DMS53 treated with DMSO at 0.1 percent for 48 hours (cell line): ENCODE measurements around the gene MTA1.

Experiments used
- DNase-seq: peaks from one replicate; lab custom pipeline; 2025; ENCODE audit not compliant: unreplicated experiment; lab: John Stamatoyannopoulos, UW

Gene MTA1

DNA sequence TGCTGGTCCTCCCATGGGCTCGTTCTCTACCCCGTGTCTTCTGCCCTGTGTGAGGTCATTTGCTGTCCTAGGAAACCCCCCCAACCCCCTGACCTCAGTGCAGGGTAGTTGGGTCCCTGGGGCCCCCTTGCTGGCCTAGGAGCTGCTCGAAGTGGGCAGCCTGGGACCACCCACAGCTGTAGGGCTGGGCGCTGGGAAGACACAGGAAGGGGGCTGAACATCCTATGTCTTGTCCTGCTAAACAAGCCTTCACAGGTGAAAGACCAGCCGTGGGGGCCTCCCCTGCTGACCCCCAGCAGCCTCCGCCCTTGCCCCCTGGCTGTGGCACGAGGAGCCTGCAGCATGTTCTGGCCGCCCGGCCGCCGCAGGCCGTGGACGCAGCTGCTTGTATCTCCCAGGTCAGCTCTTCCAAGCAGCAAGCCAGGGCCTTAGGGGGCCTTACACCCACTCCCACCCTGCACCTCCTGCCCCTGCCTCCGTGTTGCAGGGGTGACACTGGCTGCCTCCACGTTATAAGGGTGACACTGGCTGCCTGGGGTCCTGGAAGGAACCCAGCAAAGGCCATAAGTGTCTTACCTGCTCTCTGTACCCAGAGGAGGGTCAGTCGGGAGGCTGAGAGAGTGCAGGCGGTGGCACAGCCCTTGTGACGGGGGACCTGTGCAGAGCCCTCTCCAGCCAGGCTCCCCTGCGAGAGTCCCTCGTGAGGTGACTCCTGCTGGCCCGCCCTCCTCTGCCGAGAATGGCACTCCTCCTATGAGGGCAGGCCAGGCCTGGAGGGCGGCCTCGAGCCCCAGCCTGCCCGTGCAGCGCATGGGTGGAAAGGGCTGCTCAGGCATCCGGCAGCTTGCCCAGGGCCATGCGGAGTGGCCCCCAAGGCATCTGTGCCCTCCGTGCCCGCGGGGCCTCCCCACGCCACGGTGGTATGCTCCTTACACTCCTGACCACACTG is 32.8 kb upstream of the MTA1 start:
- DNase-seq: no peak

DNA sequence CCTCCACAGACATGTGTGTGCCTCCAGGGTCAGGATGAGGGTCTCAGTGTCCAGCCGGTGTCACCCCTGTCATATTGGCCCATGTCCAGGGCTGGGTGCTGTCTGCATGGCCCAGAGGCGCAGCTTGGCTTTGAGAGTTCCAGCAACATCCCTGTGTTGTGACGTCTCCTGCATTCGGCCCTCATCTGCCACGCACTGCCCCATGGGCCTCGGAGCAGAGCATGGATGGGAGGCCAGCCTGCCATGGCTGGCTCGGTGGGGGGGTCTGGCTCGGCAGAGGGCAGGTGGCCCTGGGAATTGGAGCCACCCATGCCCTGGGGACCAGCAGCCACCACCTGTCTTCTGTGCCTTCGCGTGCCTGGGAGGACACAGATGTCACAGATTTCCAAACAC is 32.1 kb upstream of the MTA1 start:
- no peak for DNase-seq

DNA sequence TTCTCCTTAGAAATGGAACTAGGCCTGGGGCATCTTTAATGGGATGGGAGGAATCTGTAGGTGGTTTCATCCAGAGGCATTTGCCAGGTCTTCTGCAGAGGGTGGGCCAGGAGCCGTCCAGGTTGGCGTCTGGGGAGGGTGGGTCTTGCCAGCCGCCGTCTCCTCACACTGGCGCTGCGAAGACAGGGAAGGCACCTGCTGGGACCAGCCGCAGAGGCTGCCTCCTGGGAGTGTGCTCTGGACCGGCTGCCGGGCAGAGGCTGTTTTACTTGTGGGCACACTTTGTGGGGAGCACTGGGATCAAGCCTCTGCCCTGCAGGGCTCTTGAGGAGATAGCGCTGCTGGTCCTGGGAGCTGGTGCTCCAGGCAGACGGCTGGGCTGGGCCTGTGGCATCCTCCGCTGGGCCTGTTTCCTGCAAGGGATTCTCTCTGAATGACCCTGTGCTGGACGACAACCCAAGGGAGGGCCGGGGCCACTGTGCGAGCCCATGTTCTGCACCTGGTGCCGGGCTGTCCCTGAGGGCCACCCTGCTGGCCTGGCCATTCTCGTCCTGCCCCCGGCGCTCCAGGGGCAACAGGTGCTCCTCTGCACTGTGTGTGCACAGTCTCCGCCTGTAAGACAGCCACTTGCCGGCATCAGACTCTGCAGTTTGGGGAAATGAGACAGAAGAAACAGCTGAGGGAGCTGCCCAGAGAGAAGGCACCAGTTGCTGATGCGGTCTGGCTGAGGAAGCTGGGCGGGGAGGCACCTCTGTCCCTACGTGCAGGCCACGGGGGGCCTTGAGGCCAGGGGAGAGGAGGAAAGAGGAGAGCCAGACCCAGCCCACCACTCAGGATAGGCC is 31.3 kb upstream of the MTA1 start:
- DNase-seq: no peak

DNA sequence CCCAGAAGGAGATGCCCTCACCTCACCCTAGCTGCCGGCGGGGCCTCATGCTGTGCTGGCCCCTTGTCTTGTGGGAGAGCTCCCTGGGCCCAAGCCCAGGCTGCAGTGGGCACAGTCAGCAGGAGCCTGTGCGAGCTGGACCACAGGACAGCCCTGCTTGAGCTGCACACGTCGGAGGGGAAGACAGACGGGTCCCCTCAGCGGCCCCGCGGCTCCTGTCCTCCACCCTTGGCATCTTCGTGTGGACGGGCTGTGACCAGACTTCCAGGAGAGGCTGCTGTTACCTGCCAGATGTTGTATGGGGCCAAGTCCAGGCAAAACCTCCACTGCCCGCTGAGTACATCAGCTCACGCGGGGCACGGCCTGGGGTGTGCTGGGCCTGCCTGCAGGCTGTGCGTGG is 30.7 kb upstream of the MTA1 start:
- no peak for DNase-seq

DNA sequence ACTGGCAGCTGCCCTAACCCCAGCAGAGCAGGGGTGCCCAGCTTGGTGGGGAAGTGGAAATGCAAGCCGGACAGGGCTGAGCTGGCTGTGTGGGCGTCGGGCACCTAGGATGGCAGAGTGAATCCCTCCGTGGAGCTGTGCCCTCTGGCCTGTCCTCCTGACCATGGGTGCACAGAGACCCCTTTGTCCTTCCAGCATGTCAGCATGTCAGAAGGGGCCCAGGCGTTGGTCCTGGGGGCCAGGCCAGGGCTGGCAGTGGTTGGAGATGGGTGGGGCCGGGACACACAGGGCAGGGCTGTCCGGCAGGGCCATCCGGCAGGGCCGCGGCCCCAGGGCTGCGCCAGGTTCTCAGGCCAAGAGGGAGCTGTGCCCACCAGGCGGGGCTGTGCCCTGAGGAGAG is 30.1 kb upstream of the MTA1 start:
- no peak for DNase-seq

DNA sequence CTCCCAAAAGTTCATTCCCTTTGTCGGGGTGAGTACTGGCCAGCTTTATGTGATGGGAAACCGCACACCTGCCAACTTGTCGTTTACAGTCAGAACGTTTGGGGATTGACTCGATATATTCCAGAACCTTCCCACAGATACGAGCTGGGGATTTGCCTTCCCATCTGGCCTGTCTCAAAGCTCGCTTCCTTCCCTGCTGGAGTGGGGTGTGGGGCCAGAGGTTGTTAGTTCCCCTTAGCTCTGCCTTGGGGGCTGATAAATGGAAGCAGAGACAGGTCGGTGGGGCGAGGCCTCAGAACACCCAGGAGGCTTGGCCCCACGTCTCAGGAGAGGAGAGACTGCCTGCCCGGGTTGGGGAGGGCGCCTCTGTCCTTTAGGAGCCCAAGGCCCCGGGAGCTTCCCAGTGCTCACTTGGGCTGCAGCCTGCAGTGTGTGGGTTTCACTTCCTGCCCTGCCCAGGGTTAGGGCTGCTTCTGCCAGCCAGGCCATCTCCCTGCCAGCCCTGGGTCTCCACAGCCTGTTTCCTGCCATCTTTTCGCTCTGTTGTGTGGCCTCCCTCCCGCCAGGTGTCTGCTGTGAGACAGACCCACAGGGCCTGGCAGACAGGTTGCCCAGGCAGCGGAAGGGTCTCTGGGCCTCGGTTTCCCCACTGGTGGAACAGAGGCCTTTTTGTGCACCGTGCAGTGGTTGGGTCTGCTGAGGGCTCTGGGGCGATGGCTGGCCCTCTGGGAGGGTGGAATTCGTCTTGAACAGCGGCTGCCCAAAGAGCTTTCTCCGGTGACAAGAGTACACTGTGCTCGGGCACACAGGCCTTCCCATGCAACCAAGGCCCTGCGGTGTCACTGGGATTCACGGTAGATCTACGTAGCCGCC is 29.4 kb upstream of the MTA1 start:
- DNase-seq: no peak

DNA sequence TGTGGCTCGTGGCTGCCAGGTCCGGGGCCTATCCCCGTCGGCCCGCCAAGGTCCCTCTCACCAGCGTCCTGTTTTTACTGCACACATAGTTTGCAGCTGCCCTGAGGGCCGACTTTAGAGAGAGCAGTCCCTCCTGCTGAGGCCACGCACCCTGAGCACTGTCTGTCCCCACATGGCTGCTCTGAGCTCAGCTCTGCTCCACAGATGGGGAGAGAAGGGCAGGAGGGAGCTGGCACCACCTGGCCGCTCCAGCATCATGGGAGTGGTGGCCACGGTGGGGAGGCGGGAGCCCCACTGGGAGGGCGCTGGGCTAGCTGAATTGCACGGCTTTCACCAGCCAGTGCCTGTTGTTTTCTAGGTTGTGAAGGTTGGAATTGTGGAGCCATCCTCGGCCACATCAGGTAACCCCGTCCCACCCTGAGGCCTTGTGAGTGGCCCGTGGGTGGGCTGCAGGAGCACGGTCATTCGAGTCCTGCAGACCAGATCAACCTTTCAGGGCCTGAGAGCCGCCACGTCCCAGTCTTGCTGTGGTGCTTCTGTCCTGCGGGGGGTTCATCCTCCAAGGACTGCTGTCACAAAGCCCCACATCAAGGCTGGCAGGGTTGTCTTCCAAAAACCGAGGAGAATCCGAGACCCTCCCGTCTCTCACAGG is 28.7 kb upstream of the MTA1 start:
- DNase-seq: no peak

DNA sequence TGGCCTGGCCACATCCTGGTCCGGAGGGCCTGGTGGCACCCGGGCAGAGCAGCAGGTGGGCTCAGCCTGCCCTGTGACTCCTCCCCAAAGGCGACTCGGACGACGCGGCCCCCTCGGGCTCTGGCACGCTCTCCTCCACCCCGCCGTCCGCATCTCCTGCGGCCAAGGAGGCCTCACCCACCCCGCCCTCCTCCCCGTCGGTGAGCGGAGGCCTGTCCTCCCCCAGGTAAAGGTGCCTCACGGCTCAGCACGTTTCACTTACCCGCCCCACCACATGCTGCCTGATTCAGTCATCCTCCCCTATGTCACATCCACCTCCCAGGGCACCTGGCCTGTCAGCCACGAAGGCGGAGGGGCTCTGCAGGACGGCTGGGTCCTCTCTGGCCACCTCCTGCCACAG is 28.1 kb upstream of the MTA1 start:
- DNase-seq: no peak

DNA sequence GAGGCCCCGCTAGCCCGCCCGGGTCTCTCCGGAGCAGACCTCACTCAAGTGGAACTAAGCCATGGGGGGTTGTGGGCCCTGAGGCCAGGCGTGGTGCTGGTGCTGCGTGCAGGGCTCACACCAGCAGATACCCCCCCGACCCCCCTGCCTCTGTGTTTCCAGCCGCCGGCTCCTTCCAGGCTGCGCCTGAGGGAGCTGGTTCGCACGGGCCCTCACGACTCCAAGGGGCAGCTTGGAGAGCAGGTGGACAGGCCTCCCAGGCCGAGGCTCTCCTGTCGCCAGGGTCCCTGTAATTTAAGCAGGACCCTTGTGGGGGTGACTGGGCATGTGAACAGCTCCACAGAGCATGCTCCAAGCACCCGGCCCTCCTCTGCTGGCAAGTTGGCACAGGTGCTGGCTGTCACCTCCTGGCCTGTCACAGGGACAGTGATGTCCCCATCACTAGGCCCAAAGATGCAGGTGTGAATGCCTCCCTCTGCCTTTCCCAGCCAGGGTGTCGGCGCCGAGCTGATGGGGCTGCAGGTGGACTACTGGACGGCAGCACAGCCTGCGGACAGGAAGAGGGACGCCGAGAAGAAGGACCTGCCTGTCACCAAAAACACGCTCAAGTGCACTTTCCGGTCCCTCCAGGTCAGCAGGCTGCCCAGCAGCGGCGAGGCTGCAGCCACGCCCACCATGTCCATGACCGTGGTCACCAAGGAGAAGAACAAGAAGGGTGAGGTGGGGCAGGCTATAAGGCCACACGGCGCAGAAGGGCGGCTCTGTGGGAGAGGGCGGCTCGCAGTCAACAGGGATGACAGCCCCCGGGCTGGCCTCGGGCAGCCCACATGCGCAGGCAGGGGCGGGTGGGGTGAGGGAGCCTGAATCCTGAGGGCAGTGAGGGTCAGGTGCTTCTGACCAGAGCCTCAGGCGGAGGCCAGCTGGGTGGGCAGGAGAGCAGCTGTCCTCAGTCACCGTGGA is 27.2 kb upstream of the MTA1 start:
- no peak for DNase-seq

DNA sequence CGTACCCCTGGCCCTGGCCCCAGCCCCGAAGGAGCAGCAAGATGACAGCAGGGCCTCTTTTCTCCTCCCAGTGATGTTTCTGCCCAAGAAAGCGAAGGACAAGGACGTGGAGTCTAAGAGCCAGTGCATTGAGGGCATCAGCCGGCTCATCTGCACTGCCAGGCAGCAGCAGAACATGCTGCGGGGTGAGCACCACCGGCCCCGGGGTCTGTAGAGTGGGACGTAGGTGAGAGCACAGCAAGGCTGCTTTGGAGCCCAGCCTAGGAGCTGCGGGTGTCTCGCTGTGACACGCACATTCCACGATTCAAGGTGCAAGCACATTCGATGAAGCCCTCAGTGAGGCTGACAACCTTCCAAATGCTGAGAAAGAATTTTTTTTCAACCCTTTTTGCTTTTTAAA is 26.5 kb upstream of the MTA1 start:
- no peak for DNase-seq

DNA sequence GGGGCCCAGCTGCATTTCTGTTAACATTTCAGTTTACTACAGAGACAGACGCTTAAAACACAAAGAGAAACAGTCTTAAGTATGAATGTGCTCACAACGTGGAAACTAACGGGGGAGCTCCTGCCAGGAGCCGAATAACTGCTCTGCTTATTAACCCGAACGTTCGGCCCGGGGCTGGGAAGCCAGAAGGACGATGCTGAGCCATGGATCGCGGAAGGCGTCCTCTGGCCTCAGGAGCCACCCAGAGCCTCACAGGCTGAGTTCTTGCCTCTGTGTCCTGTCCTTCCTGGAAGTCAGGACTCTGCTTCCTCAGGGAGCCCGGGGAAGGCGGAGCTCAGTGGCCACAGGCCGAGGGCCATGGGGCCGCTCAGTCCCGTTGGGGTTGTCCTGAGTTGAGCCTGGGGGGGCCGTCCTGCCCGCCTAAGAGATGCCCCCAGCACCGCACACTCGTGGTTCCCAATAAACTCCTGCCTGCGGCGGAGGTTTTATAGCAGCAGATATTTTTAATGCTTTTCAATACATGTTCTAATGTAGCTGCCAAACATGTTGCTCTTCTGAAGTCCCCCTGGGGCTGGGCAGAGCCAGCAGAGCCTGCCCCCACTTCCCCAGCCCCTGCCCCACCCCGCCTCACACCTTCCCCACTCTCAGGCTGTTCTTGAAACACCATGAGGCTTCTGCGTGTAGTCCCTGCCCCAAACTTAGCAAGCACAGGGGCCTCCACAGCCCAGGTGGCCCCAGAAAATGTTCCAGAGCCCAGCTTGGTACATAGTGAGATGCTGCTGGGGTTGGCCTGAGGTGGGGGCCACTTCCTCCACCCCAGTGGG is 24.7 kb upstream of the MTA1 start:
- DNase-seq: no peak

DNA sequence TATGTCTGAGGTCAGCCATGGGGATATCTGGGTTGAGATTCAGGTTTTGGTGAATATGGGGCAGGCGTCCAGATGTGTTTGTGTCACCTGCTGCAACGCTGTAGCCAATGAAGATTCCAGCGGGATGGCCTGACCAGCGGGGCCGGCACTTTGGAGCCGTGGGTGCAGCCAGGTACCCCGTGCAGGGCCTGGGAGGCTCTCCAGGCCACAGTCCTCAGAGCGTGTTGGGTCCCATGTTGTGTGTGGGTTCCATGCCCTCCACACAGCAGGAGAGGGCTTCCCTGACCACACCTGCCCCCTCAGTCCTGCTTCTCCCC is 24.1 kb upstream of the MTA1 start:
- DNase-seq: no peak

DNA sequence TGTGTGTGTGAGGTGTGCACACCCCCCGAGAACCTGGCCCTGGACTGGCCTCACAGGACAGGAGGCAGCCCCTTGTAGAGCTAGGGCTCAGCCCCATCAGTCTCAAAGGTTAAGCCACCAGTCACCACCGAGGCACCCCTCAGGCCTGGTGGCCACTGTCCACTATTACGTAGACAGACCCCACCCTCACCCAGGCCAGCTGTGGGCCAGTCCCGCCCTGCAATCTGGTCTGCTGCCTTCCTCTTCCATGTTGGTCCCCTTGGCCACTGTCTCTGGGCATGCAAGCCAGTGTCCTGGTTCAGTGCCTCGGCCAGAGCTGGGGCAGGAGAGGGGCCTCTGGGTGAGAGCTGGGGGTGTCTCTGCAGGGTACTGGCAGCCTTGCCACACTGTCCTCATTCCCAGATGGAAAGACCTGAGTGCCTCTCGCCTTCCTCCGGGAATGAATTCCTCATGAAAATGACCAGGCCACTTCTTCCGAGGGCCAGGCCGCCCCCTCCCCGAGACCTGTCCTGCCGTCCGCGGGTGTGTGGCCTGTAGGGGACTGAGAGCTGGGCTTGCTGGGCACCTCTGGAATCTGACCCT is 22.2 kb upstream of the MTA1 start:
- DNase-seq: no peak

DNA sequence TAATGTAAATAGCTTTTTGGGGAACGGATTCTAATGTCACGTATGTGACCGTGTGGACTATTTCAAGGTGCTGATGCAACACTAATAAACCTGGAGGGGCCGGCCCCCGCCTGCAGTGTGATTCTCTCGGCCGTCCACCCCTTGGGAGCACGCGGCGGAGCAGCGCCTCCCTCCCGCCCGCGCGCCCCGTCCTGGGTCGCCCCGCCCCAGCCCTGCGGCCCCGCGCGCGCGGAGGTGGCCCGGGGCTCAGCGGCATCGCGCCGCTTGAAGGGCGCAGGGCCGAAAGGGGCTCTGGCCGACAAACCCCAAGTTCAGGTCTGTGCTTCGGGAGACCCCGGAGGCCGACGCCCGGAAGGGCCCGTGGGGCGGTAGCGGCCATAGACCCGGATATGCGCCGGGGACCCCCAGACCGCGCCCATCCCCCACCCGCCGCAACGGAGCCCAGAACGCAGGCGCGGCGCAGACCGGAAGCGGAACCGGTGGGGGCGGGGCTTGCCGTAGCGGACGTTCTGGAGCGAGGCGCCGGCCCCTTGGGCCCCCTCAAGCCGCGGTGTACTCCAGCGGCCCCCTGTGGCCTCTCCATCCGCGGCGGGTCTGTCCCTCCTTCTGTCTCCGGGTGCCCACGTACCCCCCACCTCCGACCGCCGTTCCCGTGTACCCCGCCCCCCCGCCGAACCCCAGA is 21.4 kb upstream of the MTA1 start, which contains the start of gene TEX22:
TEX22 (plus strand) TSS at position 495 of the 682 bp plus-strand sequence. CDS start 803 bp downstream, outside the sequence.
- no peak for DNase-seq

DNA sequence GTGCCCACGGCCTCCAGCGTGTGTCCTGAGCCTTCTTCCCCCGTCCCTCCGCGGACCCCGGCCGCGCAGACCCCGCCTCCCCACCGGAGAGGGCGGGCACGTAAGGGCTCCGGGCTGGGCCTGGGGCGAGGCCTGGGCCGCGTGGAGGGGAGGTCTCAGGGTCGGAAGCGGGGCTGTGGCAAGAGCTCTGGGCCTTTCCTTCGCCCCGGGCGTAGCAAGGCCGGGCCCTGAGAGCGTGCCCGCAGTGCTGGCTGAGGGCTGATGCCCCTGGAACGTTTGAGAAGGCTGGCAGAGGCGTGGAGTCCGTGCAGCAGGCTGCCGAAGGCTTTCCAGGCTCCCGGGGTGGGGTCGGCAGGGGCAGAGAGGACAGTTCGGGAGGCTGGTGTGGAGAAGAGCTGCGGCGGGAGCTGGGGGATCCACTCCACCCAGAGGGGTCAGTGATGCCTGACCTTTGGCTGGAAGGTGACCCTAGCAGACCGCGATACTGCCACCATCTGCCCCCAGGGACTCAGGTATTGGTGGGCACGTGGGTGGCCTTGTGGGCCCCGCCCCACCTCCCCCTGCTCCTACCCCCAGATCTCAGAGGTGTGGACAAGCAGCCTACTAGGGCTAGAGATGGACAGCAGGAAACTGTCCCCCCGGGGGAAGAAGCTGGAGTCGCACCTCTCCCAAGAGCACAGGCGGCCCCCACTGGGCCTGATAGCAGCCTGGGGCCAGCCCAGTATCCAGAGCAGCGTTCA is 20.7 kb upstream of the MTA1 start:
- no peak for DNase-seq

DNA sequence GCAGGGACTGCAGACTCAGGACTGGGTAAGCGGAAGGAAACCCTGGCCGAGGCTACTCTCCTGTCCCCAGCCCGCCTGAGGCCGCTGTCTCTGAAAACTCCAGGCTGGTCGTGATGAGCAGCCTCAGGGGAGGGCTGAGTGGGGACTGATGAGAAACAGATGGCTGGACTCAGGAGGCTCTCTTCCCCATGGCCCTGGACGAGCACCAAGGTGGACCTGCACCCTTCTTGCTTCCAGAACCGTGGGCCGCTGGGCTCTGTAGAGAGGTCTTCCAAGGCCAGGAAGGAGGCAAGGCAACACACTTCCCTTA is 20.2 kb upstream of the MTA1 start:
- no peak for DNase-seq

DNA sequence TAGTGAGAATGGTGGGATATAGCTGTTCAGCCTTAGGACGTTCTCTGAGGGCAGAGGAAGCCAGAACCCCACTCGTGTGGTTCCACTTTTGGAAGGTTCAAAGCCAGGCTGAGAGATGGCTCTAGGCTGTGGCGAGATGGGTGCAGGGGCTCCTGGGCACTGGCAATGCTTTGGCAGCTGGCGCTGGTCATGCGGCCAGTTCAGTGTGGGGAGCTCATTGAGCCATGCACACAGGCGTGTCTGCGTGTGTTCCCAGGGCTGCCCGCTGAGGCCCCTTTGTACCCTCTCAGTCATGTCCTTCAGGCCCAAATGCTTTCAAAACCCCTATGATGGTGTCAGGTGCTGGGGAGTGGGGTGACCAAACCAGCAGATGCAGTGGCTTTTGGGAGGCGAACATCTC is 19.6 kb upstream of the MTA1 start:
- DNase-seq: no peak
